ENCODE results near the gene GCNT3. TPM values are rescaled to one million over a fixed set of nuclear protein-coding genes. Genes with fewer than 3 reads are reported as not detected.

The GCNT3 gene
- total and polyA plus RNA-seq, 2 donors (not counting 1 experiment from before 2014, with no cell fraction given), result 0.16 to 0.17 TPM

DNA sequence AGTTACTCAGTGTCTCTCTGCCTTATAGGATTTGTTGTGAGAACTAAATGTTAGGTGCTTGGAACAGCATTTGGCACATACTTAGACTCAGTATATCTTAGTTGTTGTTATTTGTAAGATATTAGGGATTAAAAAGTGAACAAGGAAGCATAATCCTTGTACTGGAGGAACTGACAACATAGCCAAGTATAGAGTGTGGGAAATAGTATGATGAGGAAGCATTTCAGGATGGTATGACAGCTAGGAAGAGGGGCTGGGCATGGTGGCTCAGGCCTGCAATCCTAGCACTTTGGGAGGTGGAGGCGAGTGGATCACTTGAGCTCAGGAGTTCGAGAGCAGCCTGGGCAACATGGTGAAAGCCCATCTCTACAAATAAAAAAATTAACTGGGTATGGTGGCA, 16.6 kb upstream of the GCNT3 start:
- Histone ChIP-seq H3K4me3 (replicated peaks in 1 of 4; ENCODE audit: control extremely low read depth in 1 of 4, insufficient read depth in 1 of 4, low read depth in 3 of 4, low read length in 4 of 4) (no peak overlapping the region), H3K4me1 (ENCODE audit: control insufficient read depth, extremely low read depth, insufficient read depth, low read length) (no peaks in the 10 kb centered on the region), H3K36me3 (ENCODE audit: control insufficient read depth, insufficient read depth, low read length) (no peaks in the 10 kb centered on the region), H3K27me3 (ENCODE audit: control insufficient read depth, insufficient read depth, low read length) (no peaks in the 10 kb centered on the region), H3K27ac (ENCODE audit: insufficient read depth, low read length) (no peak overlapping the region), H3K79me2 (ENCODE audit: control insufficient read depth, insufficient read depth, low read length) (no peaks in the 10 kb centered on the region), H4K20me1 (ENCODE audit: control insufficient read depth, extremely low read depth, insufficient read depth, low read length) (no peaks in the 10 kb centered on the region), H2AFZ (ENCODE audit: low read length) (no peak overlapping the region), H3K9me3 (ENCODE audit: control insufficient read depth, insufficient read depth, low read depth, low read length) (no peaks in the 10 kb centered on the region), H3K4me2 (ENCODE audit: extremely low read depth, insufficient read depth, low read length) (no peak overlapping the region), H3K9ac (ENCODE audit: insufficient read depth, low read length) (no peak overlapping the region)
- TF ChIP-seq, protein P1, sequence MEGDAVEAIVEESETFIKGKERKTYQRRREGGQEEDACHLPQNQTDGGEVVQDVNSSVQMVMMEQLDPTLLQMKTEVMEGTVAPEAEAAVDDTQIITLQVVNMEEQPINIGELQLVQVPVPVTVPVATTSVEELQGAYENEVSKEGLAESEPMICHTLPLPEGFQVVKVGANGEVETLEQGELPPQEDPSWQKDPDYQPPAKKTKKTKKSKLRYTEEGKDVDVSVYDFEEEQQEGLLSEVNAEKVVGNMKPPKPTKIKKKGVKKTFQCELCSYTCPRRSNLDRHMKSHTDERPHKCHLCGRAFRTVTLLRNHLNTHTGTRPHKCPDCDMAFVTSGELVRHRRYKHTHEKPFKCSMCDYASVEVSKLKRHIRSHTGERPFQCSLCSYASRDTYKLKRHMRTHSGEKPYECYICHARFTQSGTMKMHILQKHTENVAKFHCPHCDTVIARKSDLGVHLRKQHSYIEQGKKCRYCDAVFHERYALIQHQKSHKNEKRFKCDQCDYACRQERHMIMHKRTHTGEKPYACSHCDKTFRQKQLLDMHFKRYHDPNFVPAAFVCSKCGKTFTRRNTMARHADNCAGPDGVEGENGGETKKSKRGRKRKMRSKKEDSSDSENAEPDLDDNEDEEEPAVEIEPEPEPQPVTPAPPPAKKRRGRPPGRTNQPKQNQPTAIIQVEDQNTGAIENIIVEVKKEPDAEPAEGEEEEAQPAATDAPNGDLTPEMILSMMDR (conservative IDR thresholded peaks at IDR 0.05 in 1 of 2, IDR thresholded peaks at IDR 0.05 in 1 of 2; ENCODE audit: low read depth in 1 of 2, low read length in 2 of 2), result no peak
- TF ChIP-seq EZH2 (IDR thresholded peaks at IDR 0.05; ENCODE audit: low read length, missing control alignments), result no peak
- DNase-seq (ENCODE audit: low read depth in 2 of 2), result no peak

DNA sequence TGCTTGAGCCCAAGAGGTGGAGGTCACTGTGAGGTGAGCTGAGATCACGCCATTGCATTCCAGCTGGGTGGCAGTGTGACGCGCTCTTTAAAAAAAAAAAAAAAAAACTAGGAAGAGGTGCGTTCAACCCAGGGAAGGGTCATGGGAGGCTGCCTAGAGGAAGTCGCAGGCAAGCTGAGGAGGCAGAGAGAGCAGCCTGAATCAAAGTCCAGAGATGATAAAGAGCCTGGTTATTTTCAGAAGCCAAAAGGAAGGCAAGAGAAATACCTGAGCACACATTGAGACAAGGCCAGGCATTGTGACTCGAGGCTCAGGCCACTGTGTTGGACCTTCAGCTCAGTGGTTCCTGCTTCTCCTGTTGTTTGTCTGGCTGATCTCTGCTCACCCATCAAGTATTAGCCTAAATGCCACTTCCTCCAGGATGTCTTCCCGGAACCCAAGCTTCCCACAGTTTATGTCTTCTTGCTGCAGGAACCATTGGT, 16.1 kb upstream of the GCNT3 start:
- no peaks in the 10 kb centered on the region for H3K79me2 ChIP-seq (ENCODE audit: control insufficient read depth, insufficient read depth, low read length)
- no peaks in the 10 kb centered on the region for H4K20me1 ChIP-seq (ENCODE audit: control insufficient read depth, extremely low read depth, insufficient read depth, low read length)
- H3K27me3 ChIP-seq (ENCODE audit: control insufficient read depth, insufficient read depth, low read length), result no peaks in the 10 kb centered on the region
- DNase-seq (ENCODE audit: low read depth in 2 of 2), result no peak
- no peak overlapping the region for H3K9ac ChIP-seq (ENCODE audit: insufficient read depth, low read length)
- H3K36me3 ChIP-seq (ENCODE audit: control insufficient read depth, insufficient read depth, low read length), result no peaks in the 10 kb centered on the region
- H3K4me3 ChIP-seq (replicated peaks in 1 of 4; ENCODE audit: control extremely low read depth in 1 of 4, insufficient read depth in 1 of 4, low read depth in 3 of 4, low read length in 4 of 4), result no peak overlapping the region
- no peaks in the 10 kb centered on the region for H3K4me1 ChIP-seq (ENCODE audit: control insufficient read depth, extremely low read depth, insufficient read depth, low read length)
- no peak overlapping the region for H3K27ac ChIP-seq (ENCODE audit: insufficient read depth, low read length)
- no peaks in the 10 kb centered on the region for H3K9me3 ChIP-seq (ENCODE audit: control insufficient read depth, insufficient read depth, low read depth, low read length)
- H3K4me2 ChIP-seq (ENCODE audit: extremely low read depth, insufficient read depth, low read length), result no peak overlapping the region
- TF ChIP-seq, protein P1 (conservative IDR thresholded peaks at IDR 0.05 in 1 of 2, IDR thresholded peaks at IDR 0.05 in 1 of 2; ENCODE audit: low read depth in 1 of 2, low read length in 2 of 2), result no peak
- no peak for TF ChIP-seq EZH2 (IDR thresholded peaks at IDR 0.05; ENCODE audit: low read length, missing control alignments)
- H2AFZ ChIP-seq (ENCODE audit: low read length), result no peak overlapping the region

DNA sequence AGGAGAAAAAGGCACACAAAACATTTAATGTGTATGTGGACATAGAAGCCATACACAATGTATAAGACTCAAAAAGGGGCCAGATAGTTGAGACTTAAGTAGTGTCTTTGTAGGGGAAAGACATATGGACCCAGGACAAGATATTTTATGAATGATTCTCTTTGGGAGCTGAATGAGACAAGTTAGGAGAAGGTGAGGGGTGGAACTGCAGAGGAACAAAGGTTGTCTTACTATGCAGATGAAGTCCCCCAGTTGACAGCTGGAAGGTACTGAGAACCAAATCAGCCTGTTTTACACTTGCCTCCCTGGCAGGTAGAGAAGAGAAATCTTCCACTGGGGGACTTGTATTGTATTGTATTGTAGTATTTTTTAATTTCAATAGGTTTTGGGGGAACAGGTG, 14.9 kb upstream of the GCNT3 start:
- no peak for DNase-seq (ENCODE audit: low read depth in 2 of 2)
- no peaks in the 10 kb centered on the region for H3K27me3 ChIP-seq (ENCODE audit: control insufficient read depth, insufficient read depth, low read length)
- no peaks in the 10 kb centered on the region for H3K79me2 ChIP-seq (ENCODE audit: control insufficient read depth, insufficient read depth, low read length)

More for the DNA sequence above, 14.9 kb upstream of the GCNT3 start:
- Histone ChIP-seq H3K4me2 (ENCODE audit: extremely low read depth, insufficient read depth, low read length) (no peak overlapping the region), H4K20me1 (ENCODE audit: control insufficient read depth, extremely low read depth, insufficient read depth, low read length) (no peaks in the 10 kb centered on the region), H3K9me3 (ENCODE audit: control insufficient read depth, insufficient read depth, low read depth, low read length) (no peaks in the 10 kb centered on the region), H3K27ac (ENCODE audit: insufficient read depth, low read length) (no peak overlapping the region), H2AFZ (ENCODE audit: low read length) (no peak overlapping the region), H3K4me1 (ENCODE audit: control insufficient read depth, extremely low read depth, insufficient read depth, low read length) (no peaks in the 10 kb centered on the region), H3K4me3 (replicated peaks in 1 of 4; ENCODE audit: control extremely low read depth in 1 of 4, insufficient read depth in 1 of 4, low read depth in 3 of 4, low read length in 4 of 4) (no peak overlapping the region), H3K9ac (ENCODE audit: insufficient read depth, low read length) (no peak overlapping the region), H3K36me3 (ENCODE audit: control insufficient read depth, insufficient read depth, low read length) (no peaks in the 10 kb centered on the region)
- no peak for TF ChIP-seq EZH2 (IDR thresholded peaks at IDR 0.05; ENCODE audit: low read length, missing control alignments)
- TF ChIP-seq, protein P1 (conservative IDR thresholded peaks at IDR 0.05 in 1 of 2, IDR thresholded peaks at IDR 0.05 in 1 of 2; ENCODE audit: low read depth in 1 of 2, low read length in 2 of 2), result no peak

Data from fibroblast of lung (primary cell).